ENCODE results near the gene SORBS1. TPM values are rescaled to one million over a fixed set of nuclear protein-coding genes. Genes with fewer than 3 reads are reported as not detected.

Gene SORBS1
- total and polyA plus RNA-seq, 2 of the 13 experiments (the other 11 are each of a cell fraction or from before 2014, with no cell fraction given): 16.8 to 39.8 TPM

DNA sequence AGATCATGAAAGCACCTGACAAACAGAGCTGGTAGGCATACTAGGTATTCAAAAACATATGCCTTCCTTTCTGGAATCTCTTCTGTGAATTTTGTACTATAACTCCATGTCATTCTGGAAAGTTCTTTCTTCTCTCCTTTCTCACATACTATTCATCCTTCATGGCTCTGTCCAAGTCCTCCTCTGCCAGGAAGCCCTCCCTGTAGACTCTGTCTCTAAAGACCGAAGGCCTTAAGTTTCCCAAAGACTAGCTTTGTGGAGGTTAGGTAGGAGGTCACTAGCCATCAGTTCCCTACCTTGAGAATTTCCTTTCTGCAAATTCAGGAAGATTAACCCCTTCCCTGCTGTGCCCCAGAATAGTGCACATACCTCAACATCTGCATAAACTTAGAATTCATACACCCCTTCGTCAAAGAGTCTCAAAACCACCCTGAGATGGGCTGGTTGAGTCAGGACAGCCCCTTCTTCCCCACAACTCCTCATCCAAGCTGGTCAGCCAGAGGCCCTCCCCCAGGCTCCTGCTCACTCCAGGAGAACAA, 20.6 kb downstream of the SORBS1 start:
- WGBS (ENCODE audit: low lambda C conversion rate): 71% methylated on average over 2 of the region's 2 CpGs
- FAIRE-seq (no peak), ATAC-seq (peak; percentile 3; the same call in 2 of the 3 replicates), DNase-seq (ENCODE audit: low spot score) (no peak)
- Histone ChIP-seq H3K4me1 (ENCODE audit: insufficient read depth, low read length) (peaks cover 98% of the 10 kb centered on the region), H3K27me3 (ENCODE audit: control insufficient read depth in 1 of 2, insufficient read depth in 2 of 2, low read length in 2 of 2) (no peaks in the 10 kb centered on the region), H3K4me2 (ENCODE audit: low read depth, low read length) (peak overlapping the region; percentile 82), H3K9me3 (ENCODE audit: low read length) (no peaks in the 10 kb centered on the region), H3K27ac (ENCODE audit: extremely low read length, insufficient read depth, low read length) (peak overlapping the region; percentile 92), H3K36me3 (replicated peaks in 1 of 2; ENCODE audit: control insufficient read depth in 1 of 2, insufficient read depth in 2 of 2, low read length in 2 of 2) (no peaks in the 10 kb centered on the region), H2AFZ (ENCODE audit: low read length) (no peak overlapping the region), H3K9ac (ENCODE audit: insufficient read depth, low read depth, low read length) (peak overlapping the region; percentile 61), H3K4me3 (replicated peaks in 1 of 3; ENCODE audit: insufficient read depth in 1 of 3, low read depth in 2 of 3, low read length in 3 of 3) (peak overlapping the region in 2 of 3 experiments; percentile 37 to 49; a peak in 4 of 6 replicates), H3K79me2 (ENCODE audit: insufficient read depth, low read length) (peaks cover 89% of the 10 kb centered on the region), H4K20me1 (ENCODE audit: insufficient read depth, low read length) (no peaks in the 10 kb centered on the region)
- intact Hi-C loops (cut with micrococcal nuclease; ENCODE audit: unreplicated experiment): no loop called here
- in situ Hi-C loops (cut with HindIII; ENCODE audit: extremely low pct_ligation_motif_present, low pct_unique_long_range_greater_than_20kb): no loop called here
- TF ChIP-seq ZNF652 (CRISPR knock-in tag; IDR thresholded peaks at IDR 0.05; ENCODE audit: borderline replicate concordance, low read depth) (peak; percentile 93), HNRNPK (IDR thresholded peaks at IDR 0.05; ENCODE audit: low read depth, low read length, poor library complexity, severe bottlenecking) (no peak), ZFP36 (IDR thresholded peaks at IDR 0.05; ENCODE audit: borderline replicate concordance, low read depth, low read length, partially characterized antibody) (peak; percentile 62), ZMYM3 (CRISPR knock-in tag; IDR thresholded peaks at IDR 0.05) (0 out of 2 replicates have a peak, but pooled peaks have one; percentile 33)
- POLR2A ChIA-PET: interaction anchor here (0.8 to 2.4 kb wide), 6 partner anchors 10 to 65 kb away, joined by 4 to 9 read pairs (median 6); partner anchors contain the start of gene SORBS1
- BruUV-seq (replicated peaks): no TSS peak
- CTCF ChIA-PET (ENCODE audit: low intra/inter-chr PET ratio, low total read pairs): no interaction called here

DNA sequence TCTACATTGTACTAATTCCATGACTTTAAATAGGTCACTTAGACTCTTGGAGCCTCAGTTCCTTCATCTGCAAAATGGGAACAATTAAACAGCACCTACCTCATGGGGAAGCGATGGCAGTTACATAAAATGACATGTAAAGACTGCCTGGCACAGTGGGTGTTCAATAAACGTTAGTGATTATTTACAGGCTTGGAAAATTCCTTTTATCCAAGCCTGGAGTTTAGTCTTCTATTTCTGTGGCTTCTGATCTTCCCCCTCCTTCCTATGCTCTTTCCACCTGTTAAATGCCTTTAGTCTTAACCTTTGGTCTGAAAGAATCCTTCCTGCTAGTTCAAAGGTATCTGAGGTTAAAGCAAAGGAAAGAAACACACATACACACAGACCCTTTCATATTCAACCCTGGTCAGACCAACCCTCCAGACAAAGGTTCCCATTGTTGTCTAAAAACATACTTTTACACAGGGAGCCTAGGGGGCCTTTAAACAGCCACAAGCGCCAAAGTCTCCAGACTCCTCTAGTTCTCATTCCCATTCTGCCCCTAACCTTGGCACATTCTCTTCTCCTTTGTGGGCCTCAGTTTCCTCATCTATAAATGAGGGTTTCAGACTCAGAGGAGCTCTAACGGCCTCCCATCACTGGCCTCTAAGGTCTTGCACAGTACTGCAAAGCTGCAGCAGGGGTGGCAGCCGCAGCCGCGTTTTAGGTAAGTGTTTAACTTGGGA, 21.4 kb downstream of the SORBS1 start:
- POLR2A ChIA-PET: interaction anchor here (1.1 to 2.4 kb wide), 5 partner anchors 9 to 64 kb away, joined by 4 to 7 read pairs (median 4); partner anchors contain the start of gene SORBS1
- H3K79me2 ChIP-seq (ENCODE audit: insufficient read depth, low read length): peaks cover 91% of the 10 kb centered on the region
- DNase-seq (ENCODE audit: low spot score): peak; percentile 97
- no peak overlapping the region for H2AFZ ChIP-seq (ENCODE audit: low read length)
- in situ Hi-C loops (cut with HindIII; ENCODE audit: extremely low pct_ligation_motif_present, low pct_unique_long_range_greater_than_20kb) (no loop called here), intact Hi-C loops (cut with micrococcal nuclease; ENCODE audit: unreplicated experiment) (loop anchor here (2.0 kb wide), 1 partner anchor 13 kb away; no protein-coding TSS in a partner anchor)
- H3K27ac ChIP-seq (ENCODE audit: extremely low read length, insufficient read depth, low read length): peak overlapping the region; percentile 92
- no peaks in the 10 kb centered on the region for H4K20me1 ChIP-seq (ENCODE audit: insufficient read depth, low read length)
- H3K9me3 ChIP-seq (ENCODE audit: low read length): no peaks in the 10 kb centered on the region
- CTCF ChIA-PET (ENCODE audit: low intra/inter-chr PET ratio, low total read pairs): no interaction called here
- peaks cover 90% of the 10 kb centered on the region for H3K4me1 ChIP-seq (ENCODE audit: insufficient read depth, low read length)
- ATAC-seq: peak; percentile 93
- H3K9ac ChIP-seq (ENCODE audit: insufficient read depth, low read depth, low read length): peak overlapping the region; percentile 61
- no TSS peak for BruUV-seq (replicated peaks)
- no peaks in the 10 kb centered on the region for H3K27me3 ChIP-seq (ENCODE audit: control insufficient read depth in 1 of 2, insufficient read depth in 2 of 2, low read length in 2 of 2)
- WGBS (ENCODE audit: low lambda C conversion rate): 5% methylated on average over 7 of the region's 7 CpGs
- peak overlapping the region in 2 of 3 experiments; percentile 37 to 49; a peak in 4 of 6 replicates for H3K4me3 ChIP-seq (replicated peaks in 1 of 3; ENCODE audit: insufficient read depth in 1 of 3, low read depth in 2 of 3, low read length in 3 of 3)
- peak overlapping the region; percentile 82 for H3K4me2 ChIP-seq (ENCODE audit: low read depth, low read length)
- FAIRE-seq: peak; percentile 63
- no peaks in the 10 kb centered on the region for H3K36me3 ChIP-seq (replicated peaks in 1 of 2; ENCODE audit: control insufficient read depth in 1 of 2, insufficient read depth in 2 of 2, low read length in 2 of 2)
- TF ChIP-seq, protein P1, sequence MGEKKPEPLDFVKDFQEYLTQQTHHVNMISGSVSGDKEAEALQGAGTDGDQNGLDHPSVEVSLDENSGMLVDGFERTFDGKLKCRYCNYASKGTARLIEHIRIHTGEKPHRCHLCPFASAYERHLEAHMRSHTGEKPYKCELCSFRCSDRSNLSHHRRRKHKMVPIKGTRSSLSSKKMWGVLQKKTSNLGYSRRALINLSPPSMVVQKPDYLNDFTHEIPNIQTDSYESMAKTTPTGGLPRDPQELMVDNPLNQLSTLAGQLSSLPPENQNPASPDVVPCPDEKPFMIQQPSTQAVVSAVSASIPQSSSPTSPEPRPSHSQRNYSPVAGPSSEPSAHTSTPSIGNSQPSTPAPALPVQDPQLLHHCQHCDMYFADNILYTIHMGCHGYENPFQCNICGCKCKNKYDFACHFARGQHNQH (CRISPR knock-in tag; IDR thresholded peaks at IDR 0.05): peak; percentile 36; the same call in 1 of the 2 replicates
- no peak for TF ChIP-seq ZNF878 (CRISPR knock-in tag; IDR thresholded peaks at IDR 0.05)
- TF ChIP-seq, protein P2, sequence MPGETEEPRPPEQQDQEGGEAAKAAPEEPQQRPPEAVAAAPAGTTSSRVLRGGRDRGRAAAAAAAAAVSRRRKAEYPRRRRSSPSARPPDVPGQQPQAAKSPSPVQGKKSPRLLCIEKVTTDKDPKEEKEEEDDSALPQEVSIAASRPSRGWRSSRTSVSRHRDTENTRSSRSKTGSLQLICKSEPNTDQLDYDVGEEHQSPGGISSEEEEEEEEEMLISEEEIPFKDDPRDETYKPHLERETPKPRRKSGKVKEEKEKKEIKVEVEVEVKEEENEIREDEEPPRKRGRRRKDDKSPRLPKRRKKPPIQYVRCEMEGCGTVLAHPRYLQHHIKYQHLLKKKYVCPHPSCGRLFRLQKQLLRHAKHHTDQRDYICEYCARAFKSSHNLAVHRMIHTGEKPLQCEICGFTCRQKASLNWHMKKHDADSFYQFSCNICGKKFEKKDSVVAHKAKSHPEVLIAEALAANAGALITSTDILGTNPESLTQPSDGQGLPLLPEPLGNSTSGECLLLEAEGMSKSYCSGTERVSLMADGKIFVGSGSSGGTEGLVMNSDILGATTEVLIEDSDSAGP (CRISPR knock-in tag; IDR thresholded peaks at IDR 0.05; ENCODE audit: borderline replicate concordance): no peak
- TF ChIP-seq NR1H2 (CRISPR knock-in tag; IDR thresholded peaks at IDR 0.05; ENCODE audit: borderline replicate concordance, low read depth): no peak
- no peak for TF ChIP-seq ZNF589 (CRISPR knock-in tag; conservative IDR thresholded peaks at IDR 0.05)
- no peak for TF ChIP-seq ATAD3A (CRISPR knock-in tag; IDR thresholded peaks at IDR 0.05)
- TF ChIP-seq RBFOX2 (IDR thresholded peaks at IDR 0.05; ENCODE audit: low read depth, low read length): 0 out of 2 replicates have a peak, but pooled peaks have one; percentile 20
- TF ChIP-seq FOXO1 (CRISPR knock-in tag; IDR thresholded peaks at IDR 0.05): no peak; the same call in 1 of the 2 replicates
- TF ChIP-seq ATF1 (CRISPR knock-in tag; IDR thresholded peaks at IDR 0.05): no peak
- TF ChIP-seq ZBTB7A (CRISPR knock-in tag; IDR thresholded peaks at IDR 0.05): no peak
